ENCODE measurements around the gene MROH8. TPM values are rescaled to one million over a fixed set of nuclear protein-coding genes. Genes with fewer than 3 reads are reported as not detected.
"Not testable (repeated sequence)": the region's sequence is repeated elsewhere in the genome, so short reads cannot be mapped to it uniquely, and the experiment has no call there.

Gene MROH8
- total RNA-seq, 4 donors from 2014 or later, result 1.6 to 6.2 (median 3.2) TPM

GRCh38 chr20:37137547-37137946 is 41.8 kb downstream of the MROH8 start:
- peaks cover 0 to 26% of the 10 kb centered on the region in 2 donors for H3K36me3 ChIP-seq
- H3K27me3 ChIP-seq, result no peaks in the 10 kb centered on the region
- no peak overlapping the region for H3K4me3 ChIP-seq
- ATAC-seq, result no peak
- H3K27ac ChIP-seq, result no peak overlapping the region
- H3K4me1 ChIP-seq, result no peaks in the 10 kb centered on the region
- no peaks in the 10 kb centered on the region for H3K9me3 ChIP-seq
- 90 to 93% methylated on average over 4 of the region's 4 CpGs for whole genome bisulfite sequencing, 2 donors (ENCODE audit: low coverage in 1 of 2)
- TF ChIP-seq POLR2A (IDR thresholded peaks at IDR 0.05) (no peak), EP300 (IDR thresholded peaks at IDR 0.05) (no peak), CTCF (IDR thresholded peaks at IDR 0.05) (no peak), POLR2AphosphoS5 (IDR thresholded peaks at IDR 0.05) (no peak)

- Histone ChIP-seq H3K27ac (no peak overlapping the region), H3K4me3 (no peak overlapping the region), H3K36me3 (peaks cover 0 to 12% of the 10 kb centered on the region in 2 donors), H3K27me3 (no peaks in the 10 kb centered on the region), H3K9me3 (no peaks in the 10 kb centered on the region), H3K4me1 (no peaks in the 10 kb centered on the region)
- TF ChIP-seq POLR2AphosphoS5 (IDR thresholded peaks at IDR 0.05), result no peak
- TF ChIP-seq EP300 (IDR thresholded peaks at IDR 0.05), result no peak
- TF ChIP-seq POLR2A (IDR thresholded peaks at IDR 0.05), result no peak
- TF ChIP-seq CTCF (IDR thresholded peaks at IDR 0.05), result no peak
- ATAC-seq, result no peak
- WGBS, 2 donors (ENCODE audit: low coverage in 1 of 2), result 70 to 86% methylated on average over 2 of the region's 2 CpGs
Measured at GRCh38 chr20:37133952-37134351, 45.4 kb downstream of the MROH8 start.

GRCh38 chr20:37131486-37131885 is 47.9 kb downstream of the MROH8 start:
- Histone ChIP-seq H3K9me3 (no peaks in the 10 kb centered on the region), H3K27ac (no peak overlapping the region), H3K4me3 (no peak overlapping the region), H3K27me3 (no peaks in the 10 kb centered on the region), H3K4me1 (no peaks in the 10 kb centered on the region), H3K36me3 (no peaks in the 10 kb centered on the region)
- whole genome bisulfite sequencing, 2 donors (ENCODE audit: low coverage in 1 of 2), result 73 to 86% methylated on average over 3 of the region's 3 CpGs
- ATAC-seq, result no peak
- no peak for TF ChIP-seq POLR2AphosphoS5 (IDR thresholded peaks at IDR 0.05)
- no peak for TF ChIP-seq POLR2A (IDR thresholded peaks at IDR 0.05)
- TF ChIP-seq EP300 (IDR thresholded peaks at IDR 0.05), result no peak
- no peak for TF ChIP-seq CTCF (IDR thresholded peaks at IDR 0.05)

- no peaks in the 10 kb centered on the region for H3K27me3 ChIP-seq
- no peaks in the 10 kb centered on the region for H3K9me3 ChIP-seq
- H3K36me3 ChIP-seq, result no peaks in the 10 kb centered on the region
- no peak overlapping the region for H3K4me3 ChIP-seq
- WGBS, 2 donors (ENCODE audit: low coverage in 1 of 2), result 69 to 83% methylated on average over 3 of the region's 3 CpGs
- no peaks in the 10 kb centered on the region for H3K4me1 ChIP-seq
- TF ChIP-seq POLR2AphosphoS5 (IDR thresholded peaks at IDR 0.05) (no peak), POLR2A (IDR thresholded peaks at IDR 0.05) (no peak), EP300 (IDR thresholded peaks at IDR 0.05) (no peak), CTCF (IDR thresholded peaks at IDR 0.05) (no peak)
- ATAC-seq, result no peak
- no peak overlapping the region for H3K27ac ChIP-seq
Measured at GRCh38 chr20:37128803-37129202, 50.5 kb downstream of the MROH8 start.

GRCh38 chr20:37126290-37126689 is 53.1 kb downstream of the MROH8 start:
- WGBS, 2 donors (ENCODE audit: low coverage in 1 of 2), result no CpG with 5 or more reads among the region's 30 CpGs
- not testable (repeated sequence) for H3K27ac ChIP-seq, H3K27me3 ChIP-seq, H3K4me3 ChIP-seq, H3K36me3 ChIP-seq, ATAC-seq, H3K9me3 ChIP-seq, H3K4me1 ChIP-seq

Measured in gastroesophageal sphincter (tissue), 4 donors.